GM23338 (cell line): ENCODE results near the gene PPDPF.

Source experiments
- TF ChIP-seq, protein P1 (sequence below): IDR thresholded peaks from one replicate; pipeline ENCODE4 v1.6.1; 2018; ENCODE audit warnings: antibody characterized with exemption; ENCODE audit not compliant: unreplicated experiment
- TF ChIP-seq, protein P2 (sequence below), 2 experiments: fragments of 200-600 bp in 1 of 2; sonication (generic) in 1 of 2; conservative IDR thresholded peaks; 2 replicates each; pipeline versions ENCODE4 v1.5.1 to v1.6.1; 2016 to 2017; ENCODE audit warnings: antibody characterized with exemption in 2 of 2, low read depth in 2 of 2, mild to moderate bottlenecking in 2 of 2, moderate library complexity in 1 of 2

DNA sequence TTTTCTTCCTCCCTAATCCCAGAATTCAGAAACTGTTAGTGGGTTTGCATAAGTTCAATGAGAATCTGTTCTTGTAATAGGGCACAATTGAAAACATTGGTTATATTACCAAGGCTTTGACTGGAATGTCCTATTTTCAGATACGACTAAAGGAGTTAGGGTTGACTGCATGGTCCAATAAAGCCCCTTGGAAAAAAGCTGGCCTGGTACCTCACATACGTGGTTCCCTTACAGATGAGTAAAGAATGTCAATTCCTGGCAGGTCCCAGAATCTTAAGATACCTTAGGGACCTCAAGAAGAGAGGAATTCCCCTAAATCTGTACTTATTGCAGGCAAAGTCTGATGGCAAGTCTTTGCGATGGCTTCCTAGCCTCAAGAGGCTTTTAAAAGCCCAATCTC lies 4.6 kb downstream of the PPDPF start:
- TF ChIP-seq, protein P1, sequence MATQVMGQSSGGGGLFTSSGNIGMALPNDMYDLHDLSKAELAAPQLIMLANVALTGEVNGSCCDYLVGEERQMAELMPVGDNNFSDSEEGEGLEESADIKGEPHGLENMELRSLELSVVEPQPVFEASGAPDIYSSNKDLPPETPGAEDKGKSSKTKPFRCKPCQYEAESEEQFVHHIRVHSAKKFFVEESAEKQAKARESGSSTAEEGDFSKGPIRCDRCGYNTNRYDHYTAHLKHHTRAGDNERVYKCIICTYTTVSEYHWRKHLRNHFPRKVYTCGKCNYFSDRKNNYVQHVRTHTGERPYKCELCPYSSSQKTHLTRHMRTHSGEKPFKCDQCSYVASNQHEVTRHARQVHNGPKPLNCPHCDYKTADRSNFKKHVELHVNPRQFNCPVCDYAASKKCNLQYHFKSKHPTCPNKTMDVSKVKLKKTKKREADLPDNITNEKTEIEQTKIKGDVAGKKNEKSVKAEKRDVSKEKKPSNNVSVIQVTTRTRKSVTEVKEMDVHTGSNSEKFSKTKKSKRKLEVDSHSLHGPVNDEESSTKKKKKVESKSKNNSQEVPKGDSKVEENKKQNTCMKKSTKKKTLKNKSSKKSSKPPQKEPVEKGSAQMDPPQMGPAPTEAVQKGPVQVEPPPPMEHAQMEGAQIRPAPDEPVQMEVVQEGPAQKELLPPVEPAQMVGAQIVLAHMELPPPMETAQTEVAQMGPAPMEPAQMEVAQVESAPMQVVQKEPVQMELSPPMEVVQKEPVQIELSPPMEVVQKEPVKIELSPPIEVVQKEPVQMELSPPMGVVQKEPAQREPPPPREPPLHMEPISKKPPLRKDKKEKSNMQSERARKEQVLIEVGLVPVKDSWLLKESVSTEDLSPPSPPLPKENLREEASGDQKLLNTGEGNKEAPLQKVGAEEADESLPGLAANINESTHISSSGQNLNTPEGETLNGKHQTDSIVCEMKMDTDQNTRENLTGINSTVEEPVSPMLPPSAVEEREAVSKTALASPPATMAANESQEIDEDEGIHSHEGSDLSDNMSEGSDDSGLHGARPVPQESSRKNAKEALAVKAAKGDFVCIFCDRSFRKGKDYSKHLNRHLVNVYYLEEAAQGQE: no peak
- TF ChIP-seq, protein P2, sequence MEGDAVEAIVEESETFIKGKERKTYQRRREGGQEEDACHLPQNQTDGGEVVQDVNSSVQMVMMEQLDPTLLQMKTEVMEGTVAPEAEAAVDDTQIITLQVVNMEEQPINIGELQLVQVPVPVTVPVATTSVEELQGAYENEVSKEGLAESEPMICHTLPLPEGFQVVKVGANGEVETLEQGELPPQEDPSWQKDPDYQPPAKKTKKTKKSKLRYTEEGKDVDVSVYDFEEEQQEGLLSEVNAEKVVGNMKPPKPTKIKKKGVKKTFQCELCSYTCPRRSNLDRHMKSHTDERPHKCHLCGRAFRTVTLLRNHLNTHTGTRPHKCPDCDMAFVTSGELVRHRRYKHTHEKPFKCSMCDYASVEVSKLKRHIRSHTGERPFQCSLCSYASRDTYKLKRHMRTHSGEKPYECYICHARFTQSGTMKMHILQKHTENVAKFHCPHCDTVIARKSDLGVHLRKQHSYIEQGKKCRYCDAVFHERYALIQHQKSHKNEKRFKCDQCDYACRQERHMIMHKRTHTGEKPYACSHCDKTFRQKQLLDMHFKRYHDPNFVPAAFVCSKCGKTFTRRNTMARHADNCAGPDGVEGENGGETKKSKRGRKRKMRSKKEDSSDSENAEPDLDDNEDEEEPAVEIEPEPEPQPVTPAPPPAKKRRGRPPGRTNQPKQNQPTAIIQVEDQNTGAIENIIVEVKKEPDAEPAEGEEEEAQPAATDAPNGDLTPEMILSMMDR (conservative IDR thresholded peaks at IDR 0.05; ENCODE audit: low read depth in 2 of 2): no peak
